ENCODE measurements around the gene SMARCD2. TPM values are rescaled to one million over a fixed set of nuclear protein-coding genes. Genes with fewer than 3 reads are reported as not detected.

Gene SMARCD2
- polyA plus RNA-seq, 2 of the 4 experiments (the other 2 are of a cell fraction), result 40.4 to 52.7 TPM

DNA sequence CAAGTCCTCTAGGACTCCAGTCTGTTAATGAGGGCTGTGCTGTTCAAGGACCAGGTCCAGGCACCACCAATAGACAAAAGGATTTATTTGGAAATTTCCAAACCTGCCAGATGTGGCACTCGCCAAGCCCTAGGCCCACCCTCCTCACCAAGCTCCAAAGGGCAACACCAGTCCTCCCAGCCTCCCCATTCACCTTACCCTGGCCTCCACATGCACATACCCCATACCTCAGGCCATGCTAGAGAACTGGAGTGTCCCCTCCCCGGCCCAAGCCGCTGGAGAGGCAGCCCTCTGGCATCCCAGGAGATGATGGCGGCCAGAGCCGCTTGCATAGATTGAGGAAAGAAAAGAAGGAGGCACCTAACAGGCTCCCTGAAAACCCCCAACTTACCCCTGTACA is 10.5 kb downstream of the SMARCD2 start (continued):
- TF ChIP-seq, protein P1, sequence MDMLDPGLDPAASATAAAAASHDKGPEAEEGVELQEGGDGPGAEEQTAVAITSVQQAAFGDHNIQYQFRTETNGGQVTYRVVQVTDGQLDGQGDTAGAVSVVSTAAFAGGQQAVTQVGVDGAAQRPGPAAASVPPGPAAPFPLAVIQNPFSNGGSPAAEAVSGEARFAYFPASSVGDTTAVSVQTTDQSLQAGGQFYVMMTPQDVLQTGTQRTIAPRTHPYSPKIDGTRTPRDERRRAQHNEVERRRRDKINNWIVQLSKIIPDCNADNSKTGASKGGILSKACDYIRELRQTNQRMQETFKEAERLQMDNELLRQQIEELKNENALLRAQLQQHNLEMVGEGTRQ (IDR thresholded peaks at IDR 0.05), result no peak
- TF ChIP-seq FOXS1 (CRISPR knock-in tag; IDR thresholded peaks at IDR 0.05) (no peak), KDM1A (IDR thresholded peaks at IDR 0.05; ENCODE audit: low read depth) (no peak), ESRRA (IDR thresholded peaks at IDR 0.05; ENCODE audit: borderline replicate concordance, low read length) (no peak), POLR2A (IDR thresholded peaks at IDR 0.05; ENCODE audit: low read length) (no peak)
- TF ChIP-seq, protein P2, sequence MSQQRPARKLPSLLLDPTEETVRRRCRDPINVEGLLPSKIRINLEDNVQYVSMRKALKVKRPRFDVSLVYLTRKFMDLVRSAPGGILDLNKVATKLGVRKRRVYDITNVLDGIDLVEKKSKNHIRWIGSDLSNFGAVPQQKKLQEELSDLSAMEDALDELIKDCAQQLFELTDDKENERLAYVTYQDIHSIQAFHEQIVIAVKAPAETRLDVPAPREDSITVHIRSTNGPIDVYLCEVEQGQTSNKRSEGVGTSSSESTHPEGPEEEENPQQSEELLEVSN (IDR thresholded peaks at IDR 0.05; ENCODE audit: borderline replicate concordance, low read depth), result no peak

DNA sequence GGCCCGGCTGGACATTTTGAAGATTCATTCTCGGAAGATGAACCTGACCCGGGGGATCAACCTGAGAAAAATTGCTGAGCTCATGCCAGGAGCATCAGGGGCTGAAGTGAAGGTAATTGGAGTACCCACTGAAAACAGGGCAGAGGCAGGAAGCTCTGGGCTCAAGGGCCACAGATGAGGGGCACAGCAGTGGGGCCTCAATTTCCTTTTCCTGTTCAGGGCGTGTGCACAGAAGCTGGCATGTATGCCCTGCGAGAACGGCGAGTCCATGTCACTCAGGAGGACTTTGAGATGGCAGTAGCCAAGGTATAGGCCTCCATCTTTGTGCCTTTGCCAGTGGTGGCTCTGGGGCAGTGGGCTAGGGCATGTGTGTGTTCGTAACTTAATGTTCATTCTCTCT is 11.0 kb downstream of the SMARCD2 start:
- no peak overlapping the region for H3K4me3 ChIP-seq
- DNase-seq (ENCODE audit: low read depth in 1 of 2, low spot score in 1 of 2) (no peak), FAIRE-seq (no peak), ATAC-seq (no peak)
- WGBS (ENCODE audit: missing lambda C conversion rate), result 89% methylated on average over 8 of the region's 8 CpGs
- CTCF ChIA-PET, result interaction anchor here (1.0 to 4.8 kb wide), 5 partner anchors 7 to 21 kb away, joined by 3 to 33 read pairs (median 16); partner anchors contain the start of gene SMARCD2
- no peak overlapping the region for H3K4me2 ChIP-seq
- H3K27ac ChIP-seq, result no peak overlapping the region
- POLR2A ChIA-PET, result no interaction called here
- H3K4me1 ChIP-seq, result peaks cover 20% of the 10 kb centered on the region; the same call in 2 of the 3 replicates
- no peaks in the 10 kb centered on the region for H3K9me3 ChIP-seq
- TF ChIP-seq, protein P3, sequence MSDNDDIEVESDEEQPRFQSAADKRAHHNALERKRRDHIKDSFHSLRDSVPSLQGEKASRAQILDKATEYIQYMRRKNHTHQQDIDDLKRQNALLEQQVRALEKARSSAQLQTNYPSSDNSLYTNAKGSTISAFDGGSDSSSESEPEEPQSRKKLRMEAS (IDR thresholded peaks at IDR 0.05), result no peak
- no peak for TF ChIP-seq EP300 (IDR thresholded peaks at IDR 0.05)
- TF ChIP-seq ZC3H11A (IDR thresholded peaks at IDR 0.05), result no peak
- TF ChIP-seq, protein P4, sequence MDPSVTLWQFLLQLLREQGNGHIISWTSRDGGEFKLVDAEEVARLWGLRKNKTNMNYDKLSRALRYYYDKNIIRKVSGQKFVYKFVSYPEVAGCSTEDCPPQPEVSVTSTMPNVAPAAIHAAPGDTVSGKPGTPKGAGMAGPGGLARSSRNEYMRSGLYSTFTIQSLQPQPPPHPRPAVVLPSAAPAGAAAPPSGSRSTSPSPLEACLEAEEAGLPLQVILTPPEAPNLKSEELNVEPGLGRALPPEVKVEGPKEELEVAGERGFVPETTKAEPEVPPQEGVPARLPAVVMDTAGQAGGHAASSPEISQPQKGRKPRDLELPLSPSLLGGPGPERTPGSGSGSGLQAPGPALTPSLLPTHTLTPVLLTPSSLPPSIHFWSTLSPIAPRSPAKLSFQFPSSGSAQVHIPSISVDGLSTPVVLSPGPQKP (IDR thresholded peaks at IDR 0.05; ENCODE audit: low read depth, low read length), result no peak
- TF ChIP-seq EHMT2 (IDR thresholded peaks at IDR 0.05; ENCODE audit: low read depth), result no peak
- no peak for TF ChIP-seq FOXS1 (CRISPR knock-in tag; IDR thresholded peaks at IDR 0.05)
- no peak for TF ChIP-seq CHD2 (IDR thresholded peaks at IDR 0.05; ENCODE audit: low read length, partially characterized antibody)
- TF ChIP-seq CBX2 (IDR thresholded peaks at IDR 0.05; ENCODE audit: borderline replicate concordance, low read depth), result no peak
- no peak for TF ChIP-seq RAD21 (conservative IDR thresholded peaks at IDR 0.05 in 1 of 2, IDR thresholded peaks at IDR 0.05 in 1 of 2)
- TF ChIP-seq, protein P5, sequence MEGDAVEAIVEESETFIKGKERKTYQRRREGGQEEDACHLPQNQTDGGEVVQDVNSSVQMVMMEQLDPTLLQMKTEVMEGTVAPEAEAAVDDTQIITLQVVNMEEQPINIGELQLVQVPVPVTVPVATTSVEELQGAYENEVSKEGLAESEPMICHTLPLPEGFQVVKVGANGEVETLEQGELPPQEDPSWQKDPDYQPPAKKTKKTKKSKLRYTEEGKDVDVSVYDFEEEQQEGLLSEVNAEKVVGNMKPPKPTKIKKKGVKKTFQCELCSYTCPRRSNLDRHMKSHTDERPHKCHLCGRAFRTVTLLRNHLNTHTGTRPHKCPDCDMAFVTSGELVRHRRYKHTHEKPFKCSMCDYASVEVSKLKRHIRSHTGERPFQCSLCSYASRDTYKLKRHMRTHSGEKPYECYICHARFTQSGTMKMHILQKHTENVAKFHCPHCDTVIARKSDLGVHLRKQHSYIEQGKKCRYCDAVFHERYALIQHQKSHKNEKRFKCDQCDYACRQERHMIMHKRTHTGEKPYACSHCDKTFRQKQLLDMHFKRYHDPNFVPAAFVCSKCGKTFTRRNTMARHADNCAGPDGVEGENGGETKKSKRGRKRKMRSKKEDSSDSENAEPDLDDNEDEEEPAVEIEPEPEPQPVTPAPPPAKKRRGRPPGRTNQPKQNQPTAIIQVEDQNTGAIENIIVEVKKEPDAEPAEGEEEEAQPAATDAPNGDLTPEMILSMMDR (IDR thresholded peaks at IDR 0.05), result no peak
- TF ChIP-seq, protein P6, sequence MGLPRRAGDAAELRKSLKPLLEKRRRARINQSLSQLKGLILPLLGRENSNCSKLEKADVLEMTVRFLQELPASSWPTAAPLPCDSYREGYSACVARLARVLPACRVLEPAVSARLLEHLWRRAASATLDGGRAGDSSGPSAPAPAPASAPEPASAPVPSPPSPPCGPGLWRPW (IDR thresholded peaks at IDR 0.05), result no peak
- no peak for TF ChIP-seq HOXB5 (CRISPR knock-in tag; IDR thresholded peaks at IDR 0.05)
- no peak for TF ChIP-seq HOXA7 (CRISPR knock-in tag; IDR thresholded peaks at IDR 0.05)
- TF ChIP-seq CHD4 (IDR thresholded peaks at IDR 0.05; ENCODE audit: borderline replicate concordance), result no peak
- TF ChIP-seq, protein P7, sequence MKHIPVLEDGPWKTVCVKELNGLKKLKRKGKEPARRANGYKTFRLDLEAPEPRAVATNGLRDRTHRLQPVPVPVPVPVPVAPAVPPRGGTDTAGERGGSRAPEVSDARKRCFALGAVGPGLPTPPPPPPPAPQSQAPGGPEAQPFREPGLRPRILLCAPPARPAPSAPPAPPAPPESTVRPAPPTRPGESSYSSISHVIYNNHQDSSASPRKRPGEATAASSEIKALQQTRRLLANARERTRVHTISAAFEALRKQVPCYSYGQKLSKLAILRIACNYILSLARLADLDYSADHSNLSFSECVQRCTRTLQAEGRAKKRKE (CRISPR knock-in tag; IDR thresholded peaks at IDR 0.05; ENCODE audit: low read depth), result no peak

Data from A549 (cell line).